ENCODE data around the gene ZNF48. TPM values are rescaled to one million over a fixed set of nuclear protein-coding genes. Genes with fewer than 3 reads are reported as not detected.
A peak's percentile ranks its signal among the peaks of the same experiment; 100 is the strongest.

Gene ZNF48
- total RNA-seq, 4 donors from 2014 or later, result 5.8 to 10.5 (median 7.0) TPM; not detected in 1

DNA sequence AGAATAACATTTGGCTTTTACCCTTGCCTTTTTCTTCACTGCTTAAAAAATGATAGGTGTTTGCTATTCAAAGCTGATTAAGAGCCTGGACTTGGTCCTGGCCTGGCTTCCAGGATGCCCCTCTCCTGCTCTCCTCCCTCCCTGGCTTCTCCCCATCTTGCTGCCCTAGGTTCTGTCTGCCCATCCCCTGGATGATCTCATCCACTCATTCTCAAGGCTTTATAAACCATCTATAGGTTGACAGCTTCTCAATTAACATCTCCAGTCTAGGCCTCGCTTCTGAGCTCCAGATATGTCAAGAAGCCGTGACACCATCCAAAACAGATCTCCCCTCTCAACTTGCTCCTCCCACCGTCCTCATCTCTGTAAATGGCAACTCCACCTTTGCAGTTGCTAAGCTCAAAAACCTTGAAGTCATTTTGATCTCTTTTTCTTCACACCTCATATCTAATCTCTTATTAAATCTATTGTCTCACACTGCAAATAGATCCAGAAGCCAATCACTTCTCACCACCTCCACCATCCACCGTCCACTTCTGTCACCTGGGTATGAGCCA, 20.9 kb downstream of the ZNF48 start:
- TF ChIP-seq, protein P1, sequence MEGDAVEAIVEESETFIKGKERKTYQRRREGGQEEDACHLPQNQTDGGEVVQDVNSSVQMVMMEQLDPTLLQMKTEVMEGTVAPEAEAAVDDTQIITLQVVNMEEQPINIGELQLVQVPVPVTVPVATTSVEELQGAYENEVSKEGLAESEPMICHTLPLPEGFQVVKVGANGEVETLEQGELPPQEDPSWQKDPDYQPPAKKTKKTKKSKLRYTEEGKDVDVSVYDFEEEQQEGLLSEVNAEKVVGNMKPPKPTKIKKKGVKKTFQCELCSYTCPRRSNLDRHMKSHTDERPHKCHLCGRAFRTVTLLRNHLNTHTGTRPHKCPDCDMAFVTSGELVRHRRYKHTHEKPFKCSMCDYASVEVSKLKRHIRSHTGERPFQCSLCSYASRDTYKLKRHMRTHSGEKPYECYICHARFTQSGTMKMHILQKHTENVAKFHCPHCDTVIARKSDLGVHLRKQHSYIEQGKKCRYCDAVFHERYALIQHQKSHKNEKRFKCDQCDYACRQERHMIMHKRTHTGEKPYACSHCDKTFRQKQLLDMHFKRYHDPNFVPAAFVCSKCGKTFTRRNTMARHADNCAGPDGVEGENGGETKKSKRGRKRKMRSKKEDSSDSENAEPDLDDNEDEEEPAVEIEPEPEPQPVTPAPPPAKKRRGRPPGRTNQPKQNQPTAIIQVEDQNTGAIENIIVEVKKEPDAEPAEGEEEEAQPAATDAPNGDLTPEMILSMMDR (IDR thresholded peaks at IDR 0.05), result no peak
- TF ChIP-seq POLR2AphosphoS5 (IDR thresholded peaks at IDR 0.05) (no peak), POLR2A (IDR thresholded peaks at IDR 0.05) (no peak), EP300 (IDR thresholded peaks at IDR 0.05; ENCODE audit: low read depth) (no peak)
- no peak for DNase-seq
- Histone ChIP-seq H3K27me3 (no peaks in the 10 kb centered on the region), H3K27ac (no peak overlapping the region), H3K4me1 (peaks cover 3 to 15% (median 12%) of the 10 kb centered on the region in 4 donors), H3K36me3 (no peaks in the 10 kb centered on the region), H3K9me3 (no peaks in the 10 kb centered on the region), H3K4me3 (no peak overlapping the region)
- WGBS, 2 donors (ENCODE audit: low coverage in 1 of 2), result 95 to 96% methylated on average over 4 of the region's 4 CpGs
- intact Hi-C loops (cut with DNase I; ENCODE audit: low total_unique reads), result no loop called here
- in situ Hi-C loops (cut with MboI; ENCODE audit: low pct_ligation_motif_present in 1 of 4, low pct_unique_long_range_greater_than_20kb in 1 of 4, low sequenced_read_pairs in 3 of 4), result loop anchor here (25.0 kb wide), 2 partner anchors 304 to 329 kb away; partner anchors contain the start of genes GDPD3 (in 2 of the 4), MAPK3 (in 2 of the 4), PPP4C (in 2 of the 4) and TBX6 (in 2 of the 4)

DNA sequence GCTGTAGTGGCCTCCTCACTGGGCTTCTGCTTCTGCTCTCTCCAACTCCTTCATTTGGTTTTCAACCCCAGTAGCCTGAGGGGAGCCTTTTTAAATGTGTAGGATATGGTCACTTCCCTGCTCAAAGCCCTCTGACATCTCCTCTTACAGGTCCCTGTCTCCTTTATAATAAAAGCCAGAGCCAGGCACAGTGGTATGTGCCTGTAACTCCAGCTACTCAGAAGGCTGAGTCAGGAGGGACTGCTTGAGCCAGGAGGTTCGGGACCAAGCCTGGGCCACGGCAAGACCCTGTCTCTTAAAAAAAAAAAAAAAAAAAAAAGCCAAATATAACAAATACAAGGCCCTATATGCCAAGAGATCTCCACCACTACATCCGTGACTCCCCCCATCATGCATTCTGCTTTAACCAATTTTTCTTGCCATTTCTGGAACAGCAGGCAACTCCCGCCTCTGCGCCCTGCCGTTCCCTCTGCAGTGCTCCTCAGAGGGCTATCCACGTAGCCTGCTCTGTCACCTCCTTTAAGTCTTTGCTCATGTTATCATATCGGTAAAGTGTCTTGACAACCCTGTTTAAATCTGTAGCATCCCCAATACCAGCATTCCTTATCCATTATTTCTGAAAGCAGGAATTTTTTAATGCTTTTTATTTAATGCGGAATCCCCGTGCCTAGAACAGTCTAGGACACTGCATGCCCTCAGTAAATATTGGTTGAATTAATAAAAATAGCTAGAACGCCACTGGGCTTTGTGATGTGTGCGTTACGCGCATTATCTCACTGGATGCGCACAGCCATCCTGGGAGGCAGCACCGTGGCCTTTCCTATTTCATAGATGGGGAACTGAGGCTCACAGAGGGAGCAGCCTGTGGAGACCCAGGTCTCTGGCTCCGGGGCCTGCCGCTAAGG, 21.7 kb downstream of the ZNF48 start:
- DNase-seq, result no peak
- Histone ChIP-seq H3K36me3 (peaks cover 0 to 1% (median 0%) of the 10 kb centered on the region in 4 donors), H3K4me1 (peaks cover 3 to 15% (median 12%) of the 10 kb centered on the region in 4 donors), H3K9me3 (no peaks in the 10 kb centered on the region), H3K4me3 (peak overlapping the region; percentile 44 to 67 (median 54)), H3K27me3 (no peaks in the 10 kb centered on the region), H3K27ac (peak overlapping the region; percentile 87 to 89 (median 88))
- in situ Hi-C loops (cut with MboI; ENCODE audit: low pct_ligation_motif_present in 1 of 4, low pct_unique_long_range_greater_than_20kb in 1 of 4, low sequenced_read_pairs in 3 of 4), result loop anchor here (25.0 kb wide), 2 partner anchors 305 to 330 kb away; partner anchors contain the start of genes GDPD3 (in 2 of the 4), MAPK3 (in 2 of the 4), PPP4C (in 2 of the 4) and TBX6 (in 2 of the 4)
- 64 to 84% methylated on average over 8 to 18 of the region's 18 CpGs for WGBS, 2 donors (ENCODE audit: low coverage in 1 of 2)
- TF ChIP-seq POLR2AphosphoS5 (IDR thresholded peaks at IDR 0.05) (no peak), POLR2A (IDR thresholded peaks at IDR 0.05) (no peak), EP300 (IDR thresholded peaks at IDR 0.05; ENCODE audit: low read depth) (no peak)
- TF ChIP-seq, protein P1 (IDR thresholded peaks at IDR 0.05), result no peak
- intact Hi-C loops (cut with DNase I; ENCODE audit: low total_unique reads), result no loop called here

DNA sequence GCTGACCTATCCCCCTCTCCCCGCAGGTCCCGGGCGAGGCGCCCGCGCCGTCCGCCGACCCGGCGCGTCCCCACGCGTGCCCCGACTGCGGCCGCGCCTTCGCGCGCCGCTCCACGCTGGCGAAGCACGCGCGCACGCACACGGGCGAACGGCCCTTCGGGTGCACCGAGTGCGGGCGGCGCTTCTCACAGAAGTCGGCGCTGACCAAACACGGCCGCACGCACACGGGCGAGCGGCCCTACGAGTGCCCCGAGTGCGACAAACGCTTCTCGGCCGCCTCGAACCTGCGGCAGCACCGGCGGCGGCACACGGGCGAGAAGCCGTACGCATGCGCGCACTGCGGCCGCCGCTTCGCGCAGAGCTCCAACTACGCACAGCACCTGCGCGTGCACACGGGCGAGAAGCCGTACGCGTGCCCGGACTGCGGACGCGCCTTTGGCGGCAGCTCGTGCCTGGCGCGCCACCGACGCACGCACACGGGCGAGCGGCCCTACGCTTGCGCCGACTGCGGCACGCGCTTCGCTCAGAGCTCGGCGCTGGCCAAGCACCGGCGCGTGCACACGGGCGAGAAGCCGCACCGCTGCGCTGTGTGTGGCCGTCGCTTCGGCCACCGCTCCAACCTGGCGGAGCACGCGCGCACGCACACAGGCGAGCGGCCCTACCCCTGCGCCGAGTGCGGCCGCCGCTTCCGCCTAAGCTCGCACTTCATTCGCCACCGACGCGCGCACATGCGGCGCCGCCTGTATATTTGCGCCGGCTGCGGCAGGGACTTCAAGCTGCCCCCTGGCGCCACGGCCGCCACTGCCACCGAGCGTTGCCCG, 22.5 kb downstream of the ZNF48 start:
- in situ Hi-C loops (cut with MboI; ENCODE audit: low pct_ligation_motif_present in 1 of 4, low pct_unique_long_range_greater_than_20kb in 1 of 4, low sequenced_read_pairs in 3 of 4), result loop anchor here (25.0 kb wide), 2 partner anchors 305 to 330 kb away; partner anchors contain the start of genes GDPD3 (in 2 of the 4), MAPK3 (in 2 of the 4), PPP4C (in 2 of the 4) and TBX6 (in 2 of the 4)
- H3K4me3 ChIP-seq, result peak overlapping the region; percentile 44 to 67 (median 54)
- H3K27ac ChIP-seq, result peak overlapping the region; percentile 87 to 89 (median 88)
- TF ChIP-seq POLR2AphosphoS5 (IDR thresholded peaks at IDR 0.05), result peak; percentile 44 to 92 (median 88)
- TF ChIP-seq, protein P1 (IDR thresholded peaks at IDR 0.05), result peak in 4 of 5 experiments; percentile 9 to 44 (median 16)
- no peak for TF ChIP-seq EP300 (IDR thresholded peaks at IDR 0.05; ENCODE audit: low read depth)
- TF ChIP-seq POLR2A (IDR thresholded peaks at IDR 0.05), result peak; percentile 65
- peaks cover 0 to 10% (median 2%) of the 10 kb centered on the region in 4 donors for H3K36me3 ChIP-seq
- H3K27me3 ChIP-seq, result no peaks in the 10 kb centered on the region
- intact Hi-C loops (cut with DNase I; ENCODE audit: low total_unique reads), result no loop called here
- peaks cover 3 to 15% (median 12%) of the 10 kb centered on the region in 4 donors for H3K4me1 ChIP-seq
- peak; percentile 90 for DNase-seq
- H3K9me3 ChIP-seq, result no peaks in the 10 kb centered on the region
- 0% methylated on average over 104 of the region's 140 CpGs; no CpG with 5 or more reads in 1 of the 2 donors for WGBS, 2 donors (ENCODE audit: low coverage in 1 of 2)

Data from transverse colon (tissue), 4 donors.